ENCODE results near the gene EIF3J.
"Not testable (repeated sequence)": the region's sequence is repeated elsewhere in the genome, so short reads cannot be mapped to it uniquely, and the experiment has no call there.

The EIF3J gene

DNA sequence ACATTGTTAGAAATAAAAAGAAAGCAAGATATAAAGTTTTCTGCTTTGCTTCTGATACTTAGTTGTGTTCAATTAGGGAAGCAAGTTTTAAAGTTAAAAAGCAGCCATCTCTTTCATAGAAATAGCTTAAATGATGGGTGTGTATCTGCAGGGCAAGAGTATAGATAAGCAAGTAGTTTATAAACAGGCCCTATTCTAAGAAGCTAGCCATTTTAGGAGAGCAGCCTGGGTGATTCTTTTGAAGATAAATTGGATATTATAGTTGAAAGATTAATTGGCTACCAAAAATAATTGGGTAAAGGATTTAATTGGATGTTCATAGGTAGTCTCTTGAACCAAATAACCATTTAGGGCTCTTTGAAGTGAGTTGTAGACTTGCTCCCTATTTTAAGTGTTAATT is 5.6 kb downstream of the EIF3J start:
- no peak for DNase-seq

DNA sequence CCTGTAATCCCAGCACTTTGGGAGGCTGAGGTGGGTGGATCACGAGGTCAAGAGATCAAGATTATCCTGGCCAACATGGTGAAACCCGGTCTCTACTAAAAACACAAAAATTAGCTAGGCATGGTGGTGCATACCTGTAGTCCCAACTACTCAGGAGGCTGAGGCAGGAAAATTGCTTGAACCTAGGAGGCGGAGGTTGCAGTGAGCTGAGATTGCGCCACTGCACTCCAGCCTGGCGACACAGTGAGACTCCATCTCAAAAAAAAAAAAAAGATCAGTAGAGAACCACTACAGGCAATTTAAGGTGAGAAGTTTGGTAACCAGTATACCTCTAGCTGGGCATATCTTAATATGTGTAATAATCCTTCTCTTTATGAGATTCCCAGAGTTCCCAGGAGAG is 7.8 kb downstream of the EIF3J start:
- not testable (repeated sequence) for DNase-seq

DNA sequence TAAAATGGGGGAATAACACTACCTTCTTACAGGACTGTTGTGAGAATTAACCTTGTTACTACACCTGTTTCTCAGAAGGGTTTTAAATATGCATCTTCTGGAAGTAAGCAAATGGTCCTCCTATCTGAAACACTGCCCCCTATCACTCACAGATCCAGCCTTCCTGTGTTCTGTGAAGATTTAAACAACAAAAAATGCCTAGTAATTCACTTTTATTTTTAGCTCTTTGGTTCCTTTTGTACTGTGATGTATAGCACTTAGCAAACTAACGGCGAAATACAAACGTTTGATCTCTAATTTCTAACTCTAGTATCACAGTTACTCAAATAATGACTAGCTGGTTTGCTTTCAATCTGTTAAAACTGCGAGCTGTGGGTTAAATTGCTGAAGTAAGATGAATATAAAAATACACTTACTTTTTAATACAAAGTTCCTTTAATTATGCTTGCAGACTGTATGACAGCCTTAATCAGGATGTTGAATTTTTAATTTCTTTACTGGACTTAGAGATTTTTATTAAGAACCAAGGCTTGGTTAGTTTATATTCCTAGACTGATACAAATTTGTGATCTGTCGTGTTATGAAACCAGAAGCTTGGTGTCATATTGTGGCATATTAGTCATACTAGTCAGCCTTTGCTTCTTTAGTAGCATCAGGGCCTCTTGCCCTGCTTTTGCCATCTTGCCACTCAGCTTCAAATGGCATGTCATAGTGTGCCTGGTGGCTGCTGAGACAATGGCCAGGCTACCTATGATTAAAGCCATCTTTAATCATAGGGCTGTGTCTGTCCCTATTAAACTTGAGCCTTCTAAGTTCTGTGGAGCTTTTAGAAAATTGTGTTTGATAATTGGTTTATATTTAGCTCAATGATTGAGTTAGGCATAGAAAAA is 9.2 kb downstream of the EIF3J start:
- peak; percentile 46 to 62 for DNase-seq

DNA sequence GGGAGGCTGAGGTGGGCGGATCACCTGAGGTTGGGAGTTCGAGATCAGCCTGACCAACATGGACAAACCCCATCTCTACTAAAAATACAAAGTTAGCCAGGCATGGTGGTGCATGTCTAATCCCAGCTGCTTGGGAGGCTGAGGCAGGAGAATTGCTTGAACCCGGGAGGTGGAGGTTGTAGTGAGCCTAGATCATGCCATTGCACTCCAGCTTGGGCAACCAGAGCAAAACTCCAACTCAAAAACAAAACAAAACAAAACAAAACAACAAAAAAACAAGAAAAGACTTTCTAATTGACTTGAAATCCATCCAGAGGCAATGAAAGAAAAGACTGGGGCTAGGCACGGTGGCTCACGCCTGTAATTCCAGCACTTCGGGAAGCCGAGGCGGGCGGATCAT is 12.2 kb downstream of the EIF3J start:
- DNase-seq: not testable (repeated sequence)

DNA sequence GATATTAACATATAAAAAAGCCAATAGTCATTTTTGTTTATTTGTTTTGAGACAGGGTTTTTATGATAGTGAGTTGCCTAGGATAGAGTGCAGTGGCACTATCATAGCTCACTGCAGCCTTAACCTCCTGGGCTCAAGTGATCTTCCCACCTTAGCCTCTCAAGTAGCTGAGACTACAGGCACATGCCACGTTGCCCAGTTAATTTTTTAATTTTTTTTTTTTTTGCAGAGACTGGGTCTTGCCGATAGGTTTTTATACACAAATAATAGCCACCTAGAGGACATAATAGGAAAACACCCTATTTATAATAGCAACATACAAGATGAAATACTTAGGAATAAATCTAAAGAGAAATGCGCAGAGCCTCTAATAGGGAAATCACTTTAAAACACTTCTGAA is 13.3 kb downstream of the EIF3J start:
- no peak for DNase-seq

DNA sequence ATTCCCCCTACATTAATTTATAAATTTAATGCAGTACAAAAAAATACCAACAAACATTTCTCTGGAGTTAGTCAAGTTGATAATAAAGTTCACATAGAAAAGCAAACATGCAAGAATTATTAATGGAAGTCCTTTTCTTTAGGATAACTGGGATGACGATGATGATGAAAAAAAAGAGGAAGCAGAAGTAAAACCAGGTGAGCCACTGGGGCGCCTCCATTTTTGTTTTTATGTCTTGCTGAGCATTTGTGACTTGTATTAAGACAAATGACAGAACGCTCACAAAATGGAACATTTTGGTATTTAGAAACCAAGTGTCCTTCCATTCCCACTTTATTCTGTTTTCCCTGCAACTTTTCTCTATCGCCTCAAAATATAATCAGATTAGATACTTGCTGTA is 13.8 kb downstream of the EIF3J start:
- no peak for DNase-seq

DNA sequence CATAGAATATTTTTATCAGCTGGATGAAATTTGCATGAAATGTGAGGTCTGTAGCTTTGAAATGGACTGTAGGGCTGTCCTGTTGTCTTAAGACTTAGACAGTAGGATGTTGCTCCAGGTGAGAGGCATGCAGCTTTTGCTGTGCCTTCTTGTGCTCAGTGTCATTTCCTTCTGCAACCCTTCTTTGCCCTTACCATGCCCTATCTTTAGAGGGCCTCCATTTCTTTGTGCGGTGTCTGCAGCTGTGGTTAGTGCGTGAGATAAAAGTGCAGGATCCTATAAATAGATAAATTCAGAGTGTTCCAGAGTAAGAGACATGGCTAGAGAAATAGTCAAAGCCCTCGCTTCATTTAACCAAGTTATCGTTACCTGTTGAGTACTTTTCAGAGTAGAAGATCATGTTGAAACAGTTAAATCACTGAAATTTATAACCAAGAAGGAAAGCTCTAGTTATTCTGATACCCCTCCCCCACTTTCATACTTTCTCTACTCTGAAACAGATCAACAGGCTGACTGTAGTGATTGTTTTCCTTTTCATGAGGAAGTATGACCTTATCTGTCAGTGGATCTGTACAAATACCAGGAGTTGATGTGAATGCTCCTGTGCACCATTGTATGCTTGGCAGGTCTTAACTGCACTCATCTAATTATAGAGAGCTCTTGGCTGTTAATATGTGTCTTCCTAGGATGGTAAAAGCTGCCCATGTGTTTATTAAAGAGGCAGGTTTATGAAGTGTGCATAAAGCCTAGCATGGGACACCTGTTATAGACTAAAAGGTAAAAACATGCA is 18.2 kb downstream of the EIF3J start:
- DNase-seq: no peak

DNA sequence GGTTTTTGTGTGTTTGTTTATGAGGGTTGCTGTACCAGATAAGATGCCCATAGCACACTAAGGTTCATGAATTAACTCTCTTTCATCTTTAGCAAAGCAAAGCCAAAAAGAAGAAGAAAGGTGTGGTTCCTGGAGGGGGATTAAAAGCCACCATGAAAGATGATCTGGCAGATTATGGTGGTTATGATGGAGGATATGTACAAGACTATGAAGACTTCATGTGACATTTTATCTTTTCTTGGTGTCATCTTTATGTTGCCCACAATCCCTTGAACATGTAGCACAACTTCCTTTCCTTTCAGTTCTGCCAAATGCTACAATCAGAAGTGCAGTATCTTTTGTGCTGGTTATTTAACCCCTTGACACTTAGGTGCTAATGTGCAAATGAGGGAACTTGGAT is 24.0 kb downstream of the EIF3J start:
- not testable (repeated sequence) for DNase-seq

DNA sequence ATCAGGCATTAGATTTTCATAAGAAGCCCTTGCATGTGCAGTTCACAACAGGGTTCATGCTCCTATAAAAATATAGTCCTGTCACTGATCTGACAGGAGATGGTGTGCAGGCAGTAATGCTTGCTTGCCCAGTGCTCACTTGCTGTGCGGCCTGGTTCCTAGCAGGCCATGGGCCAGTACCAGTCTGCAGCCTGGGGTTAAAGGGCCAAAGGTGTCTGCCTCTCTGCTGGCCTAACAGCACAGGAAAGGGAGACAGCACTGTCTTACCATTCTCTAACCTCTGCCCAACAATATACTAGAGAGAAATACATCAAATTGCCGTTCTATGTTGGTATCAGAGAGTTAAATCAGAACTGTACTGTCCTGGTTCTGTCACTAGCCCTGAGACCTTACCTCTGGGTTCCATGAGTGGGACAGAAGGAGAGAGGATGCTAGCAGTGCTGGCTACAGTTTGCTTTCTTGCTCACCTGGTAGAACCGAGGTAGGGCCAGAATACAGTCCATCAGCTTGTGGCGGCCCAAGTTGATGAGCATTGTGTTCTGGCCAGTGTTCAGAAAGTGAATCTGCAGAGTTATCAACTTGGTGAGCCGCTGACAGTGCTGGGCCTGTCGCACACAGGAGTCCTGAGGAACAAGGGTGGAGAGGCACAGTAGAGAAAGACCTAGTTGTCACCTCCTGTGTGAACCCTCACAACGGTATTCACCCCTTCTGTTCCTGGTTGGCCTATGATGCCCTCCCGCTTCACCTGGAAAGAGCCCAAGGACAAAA is 28.6 kb downstream of the EIF3J start:
- no peak for DNase-seq

DNA sequence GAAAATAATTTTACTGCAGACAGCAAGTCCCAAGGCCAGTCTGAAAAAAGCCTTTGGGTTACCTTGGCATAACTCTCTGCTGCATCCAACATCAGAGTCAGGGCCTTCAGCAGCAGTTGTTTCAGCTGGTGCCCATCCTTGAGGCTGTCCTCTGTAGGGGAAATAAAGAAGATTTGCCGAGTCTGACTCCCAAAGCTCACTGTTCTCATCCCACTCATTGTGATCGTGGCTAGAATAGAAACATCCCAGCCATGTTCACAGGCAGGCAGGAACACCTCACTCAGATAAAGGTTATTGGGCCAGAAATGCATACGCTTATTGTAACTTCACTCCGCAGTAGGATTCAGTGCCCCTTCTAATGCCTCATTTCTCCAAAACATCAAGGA is 29.2 kb downstream of the EIF3J start:
- DNase-seq: no peak

DNA sequence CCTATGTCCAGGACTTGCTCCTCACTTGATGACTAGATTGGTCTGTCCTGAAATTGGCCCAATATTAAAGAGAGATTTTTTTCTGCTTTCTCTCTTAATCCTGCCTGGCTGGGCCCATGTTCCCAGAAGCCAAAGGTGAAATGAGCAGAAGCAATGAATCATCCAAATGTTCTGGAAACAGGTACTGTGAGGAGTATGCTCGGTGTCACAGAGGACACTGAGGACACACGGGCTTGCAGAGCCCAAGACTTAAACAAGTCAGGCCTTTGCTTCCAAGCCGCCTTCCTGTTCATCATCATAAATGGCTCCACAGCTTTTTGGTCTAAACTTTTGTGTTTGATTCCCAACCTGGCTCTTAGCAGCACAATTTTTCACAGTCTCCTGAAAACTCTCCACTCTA is 31.4 kb downstream of the EIF3J start:
- no peak for DNase-seq

DNA sequence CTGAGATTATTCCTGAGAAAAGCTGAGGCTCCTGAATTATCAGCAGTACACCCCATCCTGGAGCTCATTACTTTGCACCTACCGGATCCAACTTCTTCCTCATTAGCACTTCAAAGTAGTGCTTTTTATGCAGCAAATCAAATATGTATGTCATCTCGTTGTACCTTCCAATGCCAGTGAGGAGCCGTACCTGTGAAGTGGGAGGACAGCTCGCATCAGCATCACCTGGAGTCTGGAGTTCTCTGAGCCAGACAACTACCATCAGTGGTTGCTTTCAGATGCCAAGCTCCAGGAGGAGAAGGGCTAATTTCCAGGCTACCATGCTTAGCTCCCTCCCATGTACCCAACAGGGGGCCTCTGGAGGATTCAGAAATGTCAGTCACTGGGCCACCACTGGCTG is 32.4 kb downstream of the EIF3J start:
- DNase-seq: no peak

DNA sequence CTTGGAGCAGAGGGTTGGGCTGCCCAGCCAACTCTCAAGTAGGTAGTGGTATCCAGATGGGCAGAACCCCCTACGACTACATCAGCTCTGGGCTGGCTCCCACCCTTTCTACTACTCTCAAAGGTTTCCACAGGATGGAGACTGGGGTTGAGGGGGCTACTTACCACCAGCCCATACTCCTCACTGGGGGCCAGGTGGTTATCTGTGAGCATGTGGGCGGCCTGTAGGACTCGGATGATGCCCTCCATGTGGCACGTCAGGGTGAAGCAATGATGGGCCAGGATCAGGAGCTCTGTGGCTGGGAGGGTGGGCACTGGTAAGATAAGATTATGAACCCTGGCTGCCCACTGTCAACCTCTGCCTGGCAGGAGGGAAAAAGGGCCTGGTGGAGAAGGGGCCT is 33.4 kb downstream of the EIF3J start:
- DNase-seq: no peak

DNA sequence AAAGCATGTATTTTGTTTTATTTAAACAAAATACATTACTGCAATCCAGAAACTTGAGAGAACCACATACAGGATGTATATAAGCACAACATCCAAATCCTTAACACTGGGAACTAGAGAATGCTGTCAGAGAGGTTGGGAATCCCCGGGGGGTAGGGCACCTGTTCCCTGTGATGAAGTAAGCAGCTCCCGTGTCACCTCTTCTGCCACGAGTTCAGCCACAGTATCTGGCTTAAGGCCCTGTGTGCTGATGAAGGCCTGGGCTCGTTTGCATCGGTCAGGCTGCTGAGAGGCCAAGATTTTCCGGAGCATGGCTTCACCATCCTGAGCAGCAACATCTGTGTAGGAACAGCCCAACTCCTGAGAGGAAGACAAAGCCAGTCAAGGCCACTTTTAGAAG is 36.4 kb downstream of the EIF3J start:
- no peak for DNase-seq

DNA sequence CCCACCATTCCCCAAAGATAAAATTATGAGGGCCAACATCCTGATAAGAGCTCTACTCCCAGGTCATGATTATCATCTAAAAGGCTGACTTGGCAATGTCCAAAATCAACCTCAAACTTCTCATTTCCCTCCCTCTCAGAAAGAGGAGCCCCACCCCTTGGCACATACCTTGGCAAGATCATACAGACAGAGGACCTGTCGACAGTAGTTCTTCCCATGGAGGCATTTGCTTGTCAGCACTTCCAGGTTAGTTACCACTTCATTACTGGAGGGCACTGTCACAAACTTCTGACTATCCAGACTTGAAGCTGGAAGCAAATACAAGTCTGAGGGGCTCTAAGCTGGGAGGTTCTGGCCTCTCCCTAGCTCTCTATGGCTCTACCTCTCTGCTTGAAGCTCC is 37.8 kb downstream of the EIF3J start:
- DNase-seq: no peak

DNA sequence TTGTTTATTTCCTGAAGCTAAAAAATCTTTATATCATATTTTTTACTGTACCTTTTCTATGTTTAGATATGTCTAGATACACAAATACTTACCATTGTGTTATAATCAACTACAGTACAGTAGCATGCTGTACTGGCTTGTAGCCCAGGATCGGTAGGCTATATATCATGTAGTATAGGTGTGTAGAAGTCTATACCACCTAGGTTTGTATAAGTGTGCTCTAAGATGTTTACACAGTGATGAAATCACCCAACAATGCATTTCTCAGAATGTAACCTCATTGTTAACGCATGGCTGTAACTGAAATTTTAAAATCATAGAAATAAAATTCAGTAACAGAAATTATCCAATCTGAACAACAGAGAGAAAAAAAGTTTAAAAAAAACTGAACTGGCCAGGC is 43.2 kb downstream of the EIF3J start:
- no peak for DNase-seq

DNA sequence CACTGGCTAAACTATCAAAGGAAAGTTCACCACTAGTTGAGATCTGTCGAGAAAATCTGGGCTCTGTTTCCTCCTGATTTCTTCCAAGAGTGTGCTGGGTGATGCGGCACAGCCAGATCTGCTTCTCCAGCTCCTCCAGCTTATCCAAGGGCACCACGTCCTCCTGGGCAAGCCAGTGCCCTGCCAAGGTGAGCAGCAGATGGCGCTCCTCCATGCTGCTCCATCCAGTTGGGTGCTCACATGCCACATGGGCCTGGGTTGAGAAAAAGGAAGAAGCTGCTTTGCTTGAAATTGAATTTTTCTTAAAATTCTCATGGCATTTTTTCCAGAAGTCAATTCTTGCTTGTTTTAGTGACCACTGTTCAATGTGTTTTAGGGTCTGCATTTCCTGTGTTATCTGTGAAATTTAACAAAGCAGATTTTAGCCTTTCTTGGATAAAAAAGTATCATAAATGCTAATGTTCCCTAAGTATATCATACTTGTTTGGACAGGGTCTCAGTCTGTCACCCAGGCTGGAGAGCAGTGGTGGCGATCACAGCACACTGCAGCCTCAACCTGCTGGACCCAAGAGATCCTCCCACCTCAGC is 47.3 kb downstream of the EIF3J start:
- peak; percentile 65 to 69 for DNase-seq

DNA sequence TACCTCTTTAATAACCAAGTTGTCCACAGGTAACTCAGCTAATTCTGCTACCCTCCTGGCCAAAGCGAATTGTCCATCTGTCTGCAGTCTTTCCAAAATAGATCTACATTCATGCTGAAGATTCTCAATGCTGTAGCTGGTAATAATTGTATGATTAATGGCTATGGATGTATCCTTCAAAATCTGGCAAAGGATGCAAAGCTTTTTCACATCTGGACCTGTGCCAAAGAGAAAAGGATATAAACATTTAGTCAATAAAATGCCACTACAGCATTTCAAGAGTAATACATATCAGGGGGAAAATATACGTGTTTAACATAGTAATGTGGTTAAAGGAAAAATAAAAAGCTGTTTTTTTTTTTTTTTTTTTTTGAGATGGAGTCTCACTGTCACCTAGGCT is 48.7 kb downstream of the EIF3J start:
- no peak for DNase-seq

DNA sequence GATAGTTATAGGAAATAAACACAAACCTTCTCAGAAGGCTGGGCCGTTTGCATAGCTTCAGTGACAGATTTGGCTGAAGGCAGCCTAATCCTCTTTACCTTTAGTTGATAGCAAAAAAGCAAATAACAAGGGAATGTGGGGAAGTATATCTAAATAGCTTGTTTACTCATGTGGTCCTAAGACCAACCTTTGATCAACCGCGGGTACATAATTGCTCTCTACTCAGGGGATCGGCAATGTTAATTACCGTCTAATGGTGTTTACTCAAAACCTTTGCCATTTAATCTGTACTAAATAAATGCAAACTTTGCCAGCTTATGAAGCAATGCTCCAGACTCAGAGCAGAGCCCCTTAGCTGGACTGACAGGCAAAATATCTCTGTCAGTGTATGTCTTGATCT is 51.6 kb downstream of the EIF3J start:
- no peak for DNase-seq

DNA sequence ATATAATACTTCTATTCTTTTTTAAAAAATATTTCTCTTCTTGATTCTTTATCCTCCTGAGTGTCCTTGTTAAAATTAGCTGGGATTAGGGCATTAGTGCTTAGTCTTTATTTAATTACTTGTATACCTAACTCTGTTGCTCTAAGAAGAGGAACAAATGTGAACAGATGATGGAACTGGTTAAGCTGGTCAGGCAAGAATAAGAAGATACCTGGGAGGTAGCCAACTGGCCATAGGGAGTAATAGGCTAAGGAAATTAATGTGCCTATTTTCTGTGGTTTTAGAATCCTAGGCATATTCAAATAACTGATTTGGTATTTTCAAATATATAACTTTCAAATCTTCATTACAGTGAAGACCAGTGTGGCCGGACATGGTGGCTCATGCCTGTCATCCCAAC is 54.4 kb downstream of the EIF3J start:
- no peak for DNase-seq

DNA sequence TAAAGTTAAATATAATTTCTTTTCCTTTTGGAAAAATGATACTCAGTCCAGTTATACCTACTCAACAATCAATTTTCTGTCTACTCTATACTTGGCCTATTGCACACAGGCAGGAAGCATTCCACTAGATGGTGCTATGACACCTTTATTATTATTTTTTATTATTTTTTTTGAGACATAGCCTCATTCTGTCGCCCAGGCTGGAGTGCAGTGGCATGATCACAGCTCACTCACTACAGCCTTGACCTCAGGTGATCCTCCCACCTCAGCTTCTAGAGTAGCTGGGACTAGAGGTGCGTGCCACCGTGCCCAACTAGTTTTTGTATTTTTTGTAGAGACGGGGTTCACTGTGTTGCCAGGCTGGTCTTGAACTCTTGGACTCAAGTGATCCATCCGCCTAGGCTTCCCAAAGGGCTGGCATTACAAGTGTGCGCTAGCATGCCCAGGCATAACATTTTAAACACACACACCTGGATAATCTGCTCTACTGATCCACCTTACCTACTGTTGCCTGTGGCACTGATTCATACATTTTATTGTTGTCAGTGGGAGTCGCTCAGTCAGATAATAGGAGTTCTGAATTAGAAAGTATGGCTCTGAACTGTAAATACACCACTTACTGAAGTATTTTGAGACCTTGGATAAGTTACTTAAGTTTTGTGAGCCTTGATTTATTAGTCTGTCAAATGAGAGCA is 56.2 kb downstream of the EIF3J start:
- DNase-seq: no peak

DNA sequence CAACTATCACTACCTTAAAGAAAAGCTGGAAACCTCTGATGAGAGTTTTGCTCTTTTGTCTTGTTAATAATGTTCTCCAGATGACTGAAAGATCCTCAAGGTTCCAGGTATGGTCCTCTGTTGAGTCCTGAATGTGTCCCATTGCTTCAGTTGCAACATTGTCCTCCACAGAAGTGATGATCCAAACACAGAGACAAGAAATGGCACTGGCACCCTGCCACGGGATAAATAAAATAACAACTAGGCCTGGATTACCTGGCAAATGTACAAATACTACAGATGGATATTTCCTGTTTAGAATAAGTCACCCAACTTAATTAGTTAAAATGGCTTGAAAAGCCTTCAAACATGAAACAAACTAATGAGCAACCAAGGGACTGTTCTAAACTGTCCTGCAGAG is 58.3 kb downstream of the EIF3J start:
- no peak for DNase-seq

All from activated CD4-positive, alpha-beta T cell treated with anti-CD3 and anti-CD28 coated beads, Interleukin-2, amount 50 U/mL, for 48 hours (primary cell).